Thyroid gland (tissue), 4 donors: ENCODE results near the gene LRMDA.

ENCODE experiments used
- CTCF ChIP-seq, 6 experiments: fragments of 200-600 bp in 3 of 6; fragments of 450-650 bp in 3 of 6; sonication (generic) in 3 of 6; IDR thresholded peaks; one replicate each; pipeline ENCODE4 v1.5.1; 2016 to 2019; ENCODE audit warnings: antibody characterized with exemption in 6 of 6, mild to moderate bottlenecking in 2 of 6, inconsistent platforms in 1 of 6, moderate library complexity in 1 of 6
- POLR2A ChIP-seq, 2 donors: fragments of 450-650 bp; IDR thresholded peaks; one replicate each; pipeline ENCODE4 v1.6.1; 2017; ENCODE audit warnings: antibody characterized with exemption in 2 of 2, mild to moderate bottlenecking in 2 of 2, moderate library complexity in 1 of 2

DNA sequence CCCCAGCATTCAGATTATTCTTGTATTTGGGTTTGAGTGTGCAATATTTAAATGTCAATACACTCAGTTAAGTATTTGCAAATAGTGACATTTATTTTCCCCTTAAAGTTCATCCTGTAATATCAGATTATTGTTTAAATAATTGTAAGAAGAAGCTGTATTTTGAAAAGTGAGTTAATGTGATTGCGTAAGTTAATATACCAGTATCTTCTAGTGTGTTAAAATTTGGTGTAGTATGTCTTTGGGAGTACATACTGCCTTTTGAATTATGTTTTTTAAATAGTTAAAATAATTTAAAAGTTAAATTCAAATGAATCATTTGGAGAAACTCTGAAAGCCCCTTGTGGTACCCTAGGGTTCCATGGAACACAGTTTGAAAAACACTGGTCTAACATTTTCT is 28.6 kb downstream of the LRMDA start:
- no peak for TF ChIP-seq CTCF (IDR thresholded peaks at IDR 0.05)
- TF ChIP-seq POLR2A (IDR thresholded peaks at IDR 0.05): no peak
